ENCODE results near the gene SELP.
A peak's percentile ranks its signal among the peaks of the same experiment; 100 is the strongest.

Gene SELP

DNA sequence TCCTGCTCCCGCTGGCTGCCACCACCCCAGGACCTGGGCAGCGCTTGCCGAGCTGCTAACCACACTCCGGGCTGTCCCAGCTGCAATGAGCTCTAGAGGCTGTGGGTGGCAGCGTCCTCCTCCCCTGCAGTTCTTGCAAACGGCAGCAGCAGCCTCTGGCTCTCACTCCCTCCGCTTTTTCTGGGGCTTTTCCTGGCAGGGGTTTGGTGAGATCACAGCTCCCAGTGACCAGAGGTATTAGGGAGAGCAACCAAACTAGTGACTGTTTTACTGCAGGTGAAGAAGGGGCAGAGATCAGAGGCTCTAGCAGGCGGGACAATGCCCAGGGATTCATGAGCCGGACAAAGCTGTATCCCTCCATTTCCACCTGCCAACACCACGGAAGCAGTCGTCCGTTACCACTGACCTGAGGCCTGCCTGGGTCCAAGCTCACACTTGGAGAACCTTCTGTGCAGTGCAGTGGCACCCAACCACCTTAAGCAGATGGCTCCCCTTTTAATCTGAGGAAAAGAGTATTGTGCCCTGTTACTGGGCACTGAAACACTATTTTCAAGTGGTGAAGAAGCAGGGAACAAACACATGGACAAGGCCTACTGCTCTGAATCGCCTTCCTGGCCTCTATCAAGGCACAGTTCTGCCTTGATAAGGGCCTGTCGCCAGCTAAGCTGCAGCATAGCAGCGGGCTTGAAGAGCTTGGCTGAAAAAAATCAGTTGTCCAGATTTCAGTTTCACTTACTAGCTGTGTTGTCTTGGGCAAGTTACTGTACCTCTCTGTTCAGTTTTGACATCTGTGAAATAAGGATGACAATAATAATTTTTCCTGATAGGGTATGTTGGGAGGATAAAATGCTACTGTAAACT lies 43.3 kb downstream of the SELP start, which contains the start of gene F5:
F5 (minus strand) TSS at position 87 of the 861 bp plus-strand sequence. CDS start 95 bp downstream, outside the sequence.
- TF ChIP-seq, protein P1, sequence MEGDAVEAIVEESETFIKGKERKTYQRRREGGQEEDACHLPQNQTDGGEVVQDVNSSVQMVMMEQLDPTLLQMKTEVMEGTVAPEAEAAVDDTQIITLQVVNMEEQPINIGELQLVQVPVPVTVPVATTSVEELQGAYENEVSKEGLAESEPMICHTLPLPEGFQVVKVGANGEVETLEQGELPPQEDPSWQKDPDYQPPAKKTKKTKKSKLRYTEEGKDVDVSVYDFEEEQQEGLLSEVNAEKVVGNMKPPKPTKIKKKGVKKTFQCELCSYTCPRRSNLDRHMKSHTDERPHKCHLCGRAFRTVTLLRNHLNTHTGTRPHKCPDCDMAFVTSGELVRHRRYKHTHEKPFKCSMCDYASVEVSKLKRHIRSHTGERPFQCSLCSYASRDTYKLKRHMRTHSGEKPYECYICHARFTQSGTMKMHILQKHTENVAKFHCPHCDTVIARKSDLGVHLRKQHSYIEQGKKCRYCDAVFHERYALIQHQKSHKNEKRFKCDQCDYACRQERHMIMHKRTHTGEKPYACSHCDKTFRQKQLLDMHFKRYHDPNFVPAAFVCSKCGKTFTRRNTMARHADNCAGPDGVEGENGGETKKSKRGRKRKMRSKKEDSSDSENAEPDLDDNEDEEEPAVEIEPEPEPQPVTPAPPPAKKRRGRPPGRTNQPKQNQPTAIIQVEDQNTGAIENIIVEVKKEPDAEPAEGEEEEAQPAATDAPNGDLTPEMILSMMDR (IDR thresholded peaks at IDR 0.05; ENCODE audit: low read depth, low read length), result peak; percentile 68
- DNase-seq (ENCODE audit: low read depth in 2 of 2), result peak; percentile 58 to 72
- no peak within 1 kb of the TSS for H3K4me3 ChIP-seq (replicated peaks in 1 of 2; ENCODE audit: low read depth in 2 of 2, low read length in 2 of 2)

- TF ChIP-seq, protein P1 (IDR thresholded peaks at IDR 0.05; ENCODE audit: low read depth, low read length), result no peak
- no peak for DNase-seq (ENCODE audit: low read depth in 2 of 2)
- H3K4me3 ChIP-seq (replicated peaks in 1 of 2; ENCODE audit: low read depth in 2 of 2, low read length in 2 of 2), result no peak overlapping the region
Observed at GRCh38 chr1:169586067-169586394, 43.9 kb downstream of the SELP start.

GRCh38 chr1:169585181-169585580 lies 44.7 kb downstream of the SELP start:
- no peak for DNase-seq (ENCODE audit: low read depth in 2 of 2)
- no peak overlapping the region for H3K4me3 ChIP-seq (replicated peaks in 1 of 2; ENCODE audit: low read depth in 2 of 2, low read length in 2 of 2)
- TF ChIP-seq, protein P1 (IDR thresholded peaks at IDR 0.05; ENCODE audit: low read depth, low read length), result no peak

DNA sequence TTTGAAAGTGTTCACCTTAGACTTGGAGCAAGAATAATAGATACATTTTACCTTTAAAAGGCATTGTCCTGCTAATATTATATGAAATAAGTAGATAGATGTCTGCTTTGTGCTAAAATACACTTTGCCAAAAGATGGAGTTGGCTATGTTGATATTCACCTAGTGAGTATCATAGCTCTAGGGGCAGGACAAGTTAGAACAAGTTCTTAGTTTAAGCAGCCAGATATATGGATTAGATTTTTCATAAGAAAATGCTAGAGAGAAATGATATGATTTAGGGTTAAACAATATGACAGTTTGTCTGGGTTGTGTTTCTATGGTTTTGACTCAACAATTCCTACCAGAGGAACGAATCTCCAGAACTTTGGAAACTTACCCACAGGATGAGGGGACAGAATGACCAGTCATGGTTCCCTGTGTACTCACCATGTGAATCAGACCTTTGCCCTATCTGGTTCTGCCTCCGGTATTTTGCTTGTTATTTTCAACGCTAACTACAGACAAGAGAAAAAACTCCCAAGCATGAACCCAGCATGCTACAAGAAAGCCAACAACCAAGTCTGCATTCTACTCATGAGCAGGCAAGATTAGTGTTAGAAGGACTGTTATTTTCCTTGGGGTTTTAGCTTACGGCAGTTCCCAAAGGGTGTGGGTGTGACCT lies 45.3 kb downstream of the SELP start:
- no peak for DNase-seq (ENCODE audit: low read depth in 2 of 2)
- TF ChIP-seq, protein P1 (IDR thresholded peaks at IDR 0.05; ENCODE audit: low read depth, low read length), result no peak
- no peak overlapping the region for H3K4me3 ChIP-seq (replicated peaks in 1 of 2; ENCODE audit: low read depth in 2 of 2, low read length in 2 of 2)

DNA sequence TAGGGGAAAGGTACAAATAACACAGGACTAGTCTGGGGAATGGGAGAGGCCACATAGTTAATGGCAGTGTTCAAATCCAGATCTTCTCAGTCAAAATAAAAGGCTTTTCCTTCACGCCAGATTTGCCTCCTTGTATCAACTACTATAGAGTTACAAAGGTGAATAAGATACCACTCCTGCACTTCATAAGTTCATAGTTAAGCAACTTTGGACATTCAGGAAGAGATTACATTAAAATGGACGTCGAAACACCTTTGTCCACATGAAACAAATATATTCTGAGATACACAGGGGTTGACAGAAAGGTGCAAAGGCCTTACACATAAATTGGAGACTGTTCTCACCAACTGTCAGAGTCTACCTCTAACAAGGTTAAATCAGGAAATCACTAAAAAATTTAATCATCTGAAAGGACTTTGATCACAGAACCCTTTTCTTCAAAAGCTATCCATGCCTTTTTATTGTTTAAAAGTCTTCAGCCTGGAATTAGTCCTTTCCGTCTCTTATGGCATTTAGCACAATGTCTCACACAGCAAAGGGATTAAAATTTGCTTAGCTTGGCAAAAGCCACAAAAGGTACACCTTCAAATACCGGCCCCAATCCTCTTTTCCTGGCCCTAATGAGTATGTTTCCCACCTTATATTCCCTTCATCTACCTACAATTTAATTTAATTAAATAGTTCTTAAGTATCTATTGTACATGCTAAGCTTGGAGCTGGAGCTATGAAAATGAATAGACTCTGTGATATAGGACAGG lies 51.8 kb downstream of the SELP start:
- no peak for DNase-seq (ENCODE audit: low read depth in 2 of 2)
- no peak overlapping the region for H3K4me3 ChIP-seq (replicated peaks in 1 of 2; ENCODE audit: low read depth in 2 of 2, low read length in 2 of 2)
- TF ChIP-seq, protein P1 (IDR thresholded peaks at IDR 0.05; ENCODE audit: low read depth, low read length), result no peak

DNA sequence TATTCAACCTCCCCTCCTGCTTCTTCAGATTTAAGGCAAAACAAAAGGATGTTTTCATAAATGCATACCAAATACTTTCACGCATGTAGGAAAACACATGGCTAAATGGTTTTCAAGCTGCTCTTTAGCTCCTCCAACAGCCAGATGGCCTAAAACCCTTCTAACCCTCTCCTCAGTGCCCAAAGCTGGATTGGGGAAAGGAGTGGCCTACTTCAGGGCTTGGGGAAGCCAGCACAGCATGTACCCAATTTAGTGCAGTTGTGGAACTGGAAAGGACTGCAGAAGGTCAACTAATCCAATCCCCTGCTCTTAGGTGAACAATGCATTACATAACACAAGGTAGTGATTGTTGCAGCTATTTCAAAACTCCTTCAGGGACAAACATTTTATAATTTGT lies 53.0 kb downstream of the SELP start:
- DNase-seq (ENCODE audit: low read depth in 2 of 2), result no peak
- TF ChIP-seq, protein P1 (IDR thresholded peaks at IDR 0.05; ENCODE audit: low read depth, low read length), result no peak
- no peak overlapping the region for H3K4me3 ChIP-seq (replicated peaks in 1 of 2; ENCODE audit: low read depth in 2 of 2, low read length in 2 of 2)
